ENCODE results near the gene DEGS1.

Gene DEGS1

GRCh38 chr1:224182866-224183590 lies at the start of gene DEGS1:
Gene DEGS1, plus strand, starts transcription at chr1:224183240. Its CDS starts 97 bp downstream, at chr1:224183337.
- DNase-seq: peak; percentile 58 to 86 (median 71)

GRCh38 chr1:224133741-224134299 lies 49.2 kb upstream of the DEGS1 start:
- no peak for DNase-seq

- DNase-seq: no peak
Observed at GRCh38 chr1:224137518-224137917, 45.5 kb upstream of the DEGS1 start.

- no peak for DNase-seq
Observed at GRCh38 chr1:224138198-224138597, 44.8 kb upstream of the DEGS1 start.

GRCh38 chr1:224141693-224142092 lies 41.3 kb upstream of the DEGS1 start:
- DNase-seq: no peak

GRCh38 chr1:224149709-224150108 lies 33.3 kb upstream of the DEGS1 start:
- DNase-seq: no peak

GRCh38 chr1:224151117-224151516 lies 31.9 kb upstream of the DEGS1 start:
- no peak for DNase-seq

- DNase-seq: no peak
Observed at GRCh38 chr1:224157316-224157715, 25.7 kb upstream of the DEGS1 start.

GRCh38 chr1:224159541-224159940 lies 23.5 kb upstream of the DEGS1 start:
- no peak for DNase-seq

- DNase-seq: no peak
Observed at GRCh38 chr1:224160171-224160682, 22.8 kb upstream of the DEGS1 start.

- DNase-seq: no peak
Observed at GRCh38 chr1:224162768-224163167, 20.3 kb upstream of the DEGS1 start.

GRCh38 chr1:224163311-224163710 lies 19.7 kb upstream of the DEGS1 start:
- DNase-seq: no peak

- no peak for DNase-seq
Observed at GRCh38 chr1:224168859-224169380, 14.1 kb upstream of the DEGS1 start.

- no peak for DNase-seq
Observed at GRCh38 chr1:224169718-224170270, 13.2 kb upstream of the DEGS1 start.

- no peak for DNase-seq
Observed at GRCh38 chr1:224170343-224170742, 12.7 kb upstream of the DEGS1 start.

- peak in 1 of 4 experiments; percentile 3 for DNase-seq
Observed at GRCh38 chr1:224170748-224171478, 12.1 kb upstream of the DEGS1 start.

- no peak for DNase-seq
Observed at GRCh38 chr1:224172229-224172628, 10.8 kb upstream of the DEGS1 start.

GRCh38 chr1:224173523-224173922 lies 9.5 kb upstream of the DEGS1 start:
- no peak for DNase-seq

- no peak for DNase-seq
Observed at GRCh38 chr1:224175617-224176016, 7.4 kb upstream of the DEGS1 start.

GRCh38 chr1:224177356-224177999 lies 5.6 kb upstream of the DEGS1 start:
- DNase-seq: no peak

GRCh38 chr1:224178894-224179293 lies 4.1 kb upstream of the DEGS1 start:
- no peak for DNase-seq

- no peak for DNase-seq
Observed at GRCh38 chr1:224180783-224181452, 2.1 kb upstream of the DEGS1 start.
